H1 (cell line): ENCODE measurements around the gene RFXAP. TPM values are rescaled to one million over a fixed set of nuclear protein-coding genes. Genes with fewer than 3 reads are reported as not detected.

ENCODE experiments used
- CEBPB ChIP-seq: IDR thresholded peaks from 2 replicates; pipeline ENCODE4 v1.6.1; 2012; ENCODE audit warnings: low read depth, low read length
- HDAC6 ChIP-seq: IDR thresholded peaks from one replicate; pipeline ENCODE4 v1.7.1; 2012; ENCODE audit warnings: low read depth, mild to moderate bottlenecking, inconsistent platforms, low read length, moderate library complexity
- JUND ChIP-seq: IDR thresholded peaks from 2 replicates; pipeline ENCODE4 v1.6.1; 2011; ENCODE audit warnings: mild to moderate bottlenecking, improper control_type of control experiment, low read length
- KDM5A ChIP-seq: fragments of 200-600 bp; IDR thresholded peaks from 2 replicates; pipeline ENCODE4 v1.7.1; 2012; ENCODE audit warnings: mild to moderate bottlenecking, low read length, inconsistent platforms, mixed read lengths
- TAF1 ChIP-seq: IDR thresholded peaks from 2 replicates; pipeline ENCODE4 v1.6.1; 2011; ENCODE audit warnings: mild to moderate bottlenecking, low read depth, low read length
- polyA plus RNA-seq, 7 experiments: library from polyadenylated mRNA; depleted of rRNA in 3 of 7; stranded (reverse) in 5 of 7; unstranded in 2 of 7; fragments of >200 nt in 5 of 7; fragments of 200-250 nt in 2 of 7; gene quantifications; 1 replicate in 5 of 7; 2 replicates in 1 of 7; 4 replicates in 1 of 7; pipeline versions ENCODE4 v1.2.1 to v1.2.3, GENCODE V29; 2011 to 2013; ENCODE audit warnings: missing spikeins in 2 of 7, mixed read lengths in 2 of 7
- total RNA-seq: library from RNA; stranded (reverse); fragmentation: NEBNext Ultra II Directional; extraction: Animal tissue kit (Norgen Biotek cat#: 25700); gene quantifications from 2 replicates; pipeline ENCODE4 v1.2.1, GENCODE V29; 2021
- TF ChIP-seq, protein P1 (sequence below): fragments of 300-600 bp; sonication (generic); IDR thresholded peaks from 2 replicates; pipeline ENCODE4 v1.7.1; 2012; ENCODE audit warnings: low read length, moderate library complexity, mild to moderate bottlenecking, inconsistent platforms; ENCODE audit not compliant: insufficient replicate concordance
- TF ChIP-seq, protein P2 (sequence below): IDR thresholded peaks from 2 replicates; pipeline ENCODE4 v1.6.1; 2012; ENCODE audit warnings: inconsistent platforms

The RFXAP gene
- total and polyA plus RNA-seq, 2 of the 8 experiments (the other 6 are each of a cell fraction or from before 2014, with no cell fraction given), result 5.2 to 11.5 TPM

DNA sequence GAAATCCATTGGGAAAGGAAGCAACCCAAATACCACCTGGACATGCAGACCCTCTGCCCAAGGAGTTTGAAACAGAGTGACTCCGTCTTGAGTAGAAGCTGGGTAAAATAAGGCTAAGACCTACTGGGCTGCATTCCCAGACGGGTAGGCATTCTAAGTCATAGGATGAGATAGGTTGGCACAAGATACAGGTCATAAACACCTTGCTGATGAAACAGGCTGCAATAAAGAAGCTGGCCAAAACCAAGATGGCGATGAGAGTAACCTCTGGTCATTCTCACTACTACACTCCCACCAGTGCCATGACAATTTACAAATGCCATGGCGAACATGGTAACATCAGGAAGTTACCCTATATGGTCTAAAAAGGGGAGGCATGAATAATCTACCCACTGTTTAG, 40.2 kb downstream of the RFXAP start (continued):
- TF ChIP-seq, protein P1, sequence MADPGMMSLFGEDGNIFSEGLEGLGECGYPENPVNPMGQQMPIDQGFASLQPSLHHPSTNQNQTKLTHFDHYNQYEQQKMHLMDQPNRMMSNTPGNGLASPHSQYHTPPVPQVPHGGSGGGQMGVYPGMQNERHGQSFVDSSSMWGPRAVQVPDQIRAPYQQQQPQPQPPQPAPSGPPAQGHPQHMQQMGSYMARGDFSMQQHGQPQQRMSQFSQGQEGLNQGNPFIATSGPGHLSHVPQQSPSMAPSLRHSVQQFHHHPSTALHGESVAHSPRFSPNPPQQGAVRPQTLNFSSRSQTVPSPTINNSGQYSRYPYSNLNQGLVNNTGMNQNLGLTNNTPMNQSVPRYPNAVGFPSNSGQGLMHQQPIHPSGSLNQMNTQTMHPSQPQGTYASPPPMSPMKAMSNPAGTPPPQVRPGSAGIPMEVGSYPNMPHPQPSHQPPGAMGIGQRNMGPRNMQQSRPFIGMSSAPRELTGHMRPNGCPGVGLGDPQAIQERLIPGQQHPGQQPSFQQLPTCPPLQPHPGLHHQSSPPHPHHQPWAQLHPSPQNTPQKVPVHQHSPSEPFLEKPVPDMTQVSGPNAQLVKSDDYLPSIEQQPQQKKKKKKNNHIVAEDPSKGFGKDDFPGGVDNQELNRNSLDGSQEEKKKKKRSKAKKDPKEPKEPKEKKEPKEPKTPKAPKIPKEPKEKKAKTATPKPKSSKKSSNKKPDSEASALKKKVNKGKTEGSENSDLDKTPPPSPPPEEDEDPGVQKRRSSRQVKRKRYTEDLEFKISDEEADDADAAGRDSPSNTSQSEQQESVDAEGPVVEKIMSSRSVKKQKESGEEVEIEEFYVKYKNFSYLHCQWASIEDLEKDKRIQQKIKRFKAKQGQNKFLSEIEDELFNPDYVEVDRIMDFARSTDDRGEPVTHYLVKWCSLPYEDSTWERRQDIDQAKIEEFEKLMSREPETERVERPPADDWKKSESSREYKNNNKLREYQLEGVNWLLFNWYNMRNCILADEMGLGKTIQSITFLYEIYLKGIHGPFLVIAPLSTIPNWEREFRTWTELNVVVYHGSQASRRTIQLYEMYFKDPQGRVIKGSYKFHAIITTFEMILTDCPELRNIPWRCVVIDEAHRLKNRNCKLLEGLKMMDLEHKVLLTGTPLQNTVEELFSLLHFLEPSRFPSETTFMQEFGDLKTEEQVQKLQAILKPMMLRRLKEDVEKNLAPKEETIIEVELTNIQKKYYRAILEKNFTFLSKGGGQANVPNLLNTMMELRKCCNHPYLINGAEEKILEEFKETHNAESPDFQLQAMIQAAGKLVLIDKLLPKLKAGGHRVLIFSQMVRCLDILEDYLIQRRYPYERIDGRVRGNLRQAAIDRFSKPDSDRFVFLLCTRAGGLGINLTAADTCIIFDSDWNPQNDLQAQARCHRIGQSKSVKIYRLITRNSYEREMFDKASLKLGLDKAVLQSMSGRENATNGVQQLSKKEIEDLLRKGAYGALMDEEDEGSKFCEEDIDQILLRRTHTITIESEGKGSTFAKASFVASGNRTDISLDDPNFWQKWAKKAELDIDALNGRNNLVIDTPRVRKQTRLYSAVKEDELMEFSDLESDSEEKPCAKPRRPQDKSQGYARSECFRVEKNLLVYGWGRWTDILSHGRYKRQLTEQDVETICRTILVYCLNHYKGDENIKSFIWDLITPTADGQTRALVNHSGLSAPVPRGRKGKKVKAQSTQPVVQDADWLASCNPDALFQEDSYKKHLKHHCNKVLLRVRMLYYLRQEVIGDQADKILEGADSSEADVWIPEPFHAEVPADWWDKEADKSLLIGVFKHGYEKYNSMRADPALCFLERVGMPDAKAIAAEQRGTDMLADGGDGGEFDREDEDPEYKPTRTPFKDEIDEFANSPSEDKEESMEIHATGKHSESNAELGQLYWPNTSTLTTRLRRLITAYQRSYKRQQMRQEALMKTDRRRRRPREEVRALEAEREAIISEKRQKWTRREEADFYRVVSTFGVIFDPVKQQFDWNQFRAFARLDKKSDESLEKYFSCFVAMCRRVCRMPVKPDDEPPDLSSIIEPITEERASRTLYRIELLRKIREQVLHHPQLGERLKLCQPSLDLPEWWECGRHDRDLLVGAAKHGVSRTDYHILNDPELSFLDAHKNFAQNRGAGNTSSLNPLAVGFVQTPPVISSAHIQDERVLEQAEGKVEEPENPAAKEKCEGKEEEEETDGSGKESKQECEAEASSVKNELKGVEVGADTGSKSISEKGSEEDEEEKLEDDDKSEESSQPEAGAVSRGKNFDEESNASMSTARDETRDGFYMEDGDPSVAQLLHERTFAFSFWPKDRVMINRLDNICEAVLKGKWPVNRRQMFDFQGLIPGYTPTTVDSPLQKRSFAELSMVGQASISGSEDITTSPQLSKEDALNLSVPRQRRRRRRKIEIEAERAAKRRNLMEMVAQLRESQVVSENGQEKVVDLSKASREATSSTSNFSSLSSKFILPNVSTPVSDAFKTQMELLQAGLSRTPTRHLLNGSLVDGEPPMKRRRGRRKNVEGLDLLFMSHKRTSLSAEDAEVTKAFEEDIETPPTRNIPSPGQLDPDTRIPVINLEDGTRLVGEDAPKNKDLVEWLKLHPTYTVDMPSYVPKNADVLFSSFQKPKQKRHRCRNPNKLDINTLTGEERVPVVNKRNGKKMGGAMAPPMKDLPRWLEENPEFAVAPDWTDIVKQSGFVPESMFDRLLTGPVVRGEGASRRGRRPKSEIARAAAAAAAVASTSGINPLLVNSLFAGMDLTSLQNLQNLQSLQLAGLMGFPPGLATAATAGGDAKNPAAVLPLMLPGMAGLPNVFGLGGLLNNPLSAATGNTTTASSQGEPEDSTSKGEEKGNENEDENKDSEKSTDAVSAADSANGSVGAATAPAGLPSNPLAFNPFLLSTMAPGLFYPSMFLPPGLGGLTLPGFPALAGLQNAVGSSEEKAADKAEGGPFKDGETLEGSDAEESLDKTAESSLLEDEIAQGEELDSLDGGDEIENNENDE, result no peak
- TF ChIP-seq CEBPB (no peak), JUND (no peak), HDAC6 (no peak), KDM5A (no peak), TAF1 (no peak)
- TF ChIP-seq, protein P2, sequence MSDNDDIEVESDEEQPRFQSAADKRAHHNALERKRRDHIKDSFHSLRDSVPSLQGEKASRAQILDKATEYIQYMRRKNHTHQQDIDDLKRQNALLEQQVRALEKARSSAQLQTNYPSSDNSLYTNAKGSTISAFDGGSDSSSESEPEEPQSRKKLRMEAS, result no peak
